ENCODE measurements around the gene RNU5D-1.

The RNU5D-1 gene

DNA sequence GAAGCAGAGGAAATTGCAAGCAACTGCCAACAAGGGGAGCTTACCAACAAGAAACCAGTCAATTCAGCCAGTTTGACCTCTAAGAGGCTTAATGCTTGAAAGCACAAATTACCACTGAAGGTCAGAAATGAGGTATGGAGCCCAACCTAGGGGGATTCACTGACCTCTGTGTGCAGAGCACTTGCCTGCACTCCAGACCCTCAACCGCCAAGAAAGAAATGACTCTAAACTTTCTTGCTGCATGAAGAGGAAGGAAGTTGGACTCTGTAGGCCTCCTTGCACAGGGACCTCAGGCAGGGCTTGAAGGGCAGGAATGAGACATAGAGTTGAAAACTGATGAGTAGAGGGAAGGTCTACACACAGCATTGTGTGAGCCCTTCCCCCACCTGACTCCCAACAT, 46.4 kb downstream of the RNU5D-1 start:
- no peak for DNase-seq
- intact Hi-C loops (cut with DNase I; ENCODE audit: low total_unique reads), result no loop called here
- H3K27ac ChIP-seq, result no peak overlapping the region
- no peaks in the 10 kb centered on the region for H3K4me1 ChIP-seq
- H3K36me3 ChIP-seq, result no peaks in the 10 kb centered on the region
- no peak overlapping the region for H3K4me3 ChIP-seq
- no peaks in the 10 kb centered on the region for H3K9me3 ChIP-seq
- no peaks in the 10 kb centered on the region for H3K27me3 ChIP-seq
- TF ChIP-seq, protein P1, sequence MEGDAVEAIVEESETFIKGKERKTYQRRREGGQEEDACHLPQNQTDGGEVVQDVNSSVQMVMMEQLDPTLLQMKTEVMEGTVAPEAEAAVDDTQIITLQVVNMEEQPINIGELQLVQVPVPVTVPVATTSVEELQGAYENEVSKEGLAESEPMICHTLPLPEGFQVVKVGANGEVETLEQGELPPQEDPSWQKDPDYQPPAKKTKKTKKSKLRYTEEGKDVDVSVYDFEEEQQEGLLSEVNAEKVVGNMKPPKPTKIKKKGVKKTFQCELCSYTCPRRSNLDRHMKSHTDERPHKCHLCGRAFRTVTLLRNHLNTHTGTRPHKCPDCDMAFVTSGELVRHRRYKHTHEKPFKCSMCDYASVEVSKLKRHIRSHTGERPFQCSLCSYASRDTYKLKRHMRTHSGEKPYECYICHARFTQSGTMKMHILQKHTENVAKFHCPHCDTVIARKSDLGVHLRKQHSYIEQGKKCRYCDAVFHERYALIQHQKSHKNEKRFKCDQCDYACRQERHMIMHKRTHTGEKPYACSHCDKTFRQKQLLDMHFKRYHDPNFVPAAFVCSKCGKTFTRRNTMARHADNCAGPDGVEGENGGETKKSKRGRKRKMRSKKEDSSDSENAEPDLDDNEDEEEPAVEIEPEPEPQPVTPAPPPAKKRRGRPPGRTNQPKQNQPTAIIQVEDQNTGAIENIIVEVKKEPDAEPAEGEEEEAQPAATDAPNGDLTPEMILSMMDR (IDR thresholded peaks at IDR 0.05), result no peak

DNA sequence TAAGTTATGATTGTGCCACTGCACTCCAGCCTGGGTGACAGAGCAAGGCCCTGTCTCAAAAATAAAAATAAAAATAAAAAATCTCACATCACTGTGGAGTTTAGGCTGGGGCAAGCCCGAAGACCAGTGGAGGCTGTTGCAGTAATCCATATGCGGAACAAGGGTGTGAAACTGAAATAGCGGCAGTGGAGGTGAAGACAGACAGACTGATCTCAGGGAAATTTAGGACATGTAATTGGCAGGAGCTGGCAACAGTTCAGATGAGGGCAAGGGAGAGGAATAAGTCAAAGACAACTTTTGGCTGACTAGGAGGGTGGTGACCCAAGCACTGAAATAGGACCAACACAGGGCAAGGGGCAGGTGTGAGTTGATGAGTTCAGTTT, 48.1 kb downstream of the RNU5D-1 start:
- Histone ChIP-seq H3K4me3 (no peak overlapping the region), H3K27me3 (no peaks in the 10 kb centered on the region), H3K9me3 (no peaks in the 10 kb centered on the region), H3K27ac (no peak overlapping the region), H3K36me3 (no peaks in the 10 kb centered on the region), H3K4me1 (no peaks in the 10 kb centered on the region)
- intact Hi-C loops (cut with DNase I; ENCODE audit: low total_unique reads), result no loop called here
- no peak for DNase-seq
- TF ChIP-seq, protein P1 (IDR thresholded peaks at IDR 0.05), result no peak

DNA sequence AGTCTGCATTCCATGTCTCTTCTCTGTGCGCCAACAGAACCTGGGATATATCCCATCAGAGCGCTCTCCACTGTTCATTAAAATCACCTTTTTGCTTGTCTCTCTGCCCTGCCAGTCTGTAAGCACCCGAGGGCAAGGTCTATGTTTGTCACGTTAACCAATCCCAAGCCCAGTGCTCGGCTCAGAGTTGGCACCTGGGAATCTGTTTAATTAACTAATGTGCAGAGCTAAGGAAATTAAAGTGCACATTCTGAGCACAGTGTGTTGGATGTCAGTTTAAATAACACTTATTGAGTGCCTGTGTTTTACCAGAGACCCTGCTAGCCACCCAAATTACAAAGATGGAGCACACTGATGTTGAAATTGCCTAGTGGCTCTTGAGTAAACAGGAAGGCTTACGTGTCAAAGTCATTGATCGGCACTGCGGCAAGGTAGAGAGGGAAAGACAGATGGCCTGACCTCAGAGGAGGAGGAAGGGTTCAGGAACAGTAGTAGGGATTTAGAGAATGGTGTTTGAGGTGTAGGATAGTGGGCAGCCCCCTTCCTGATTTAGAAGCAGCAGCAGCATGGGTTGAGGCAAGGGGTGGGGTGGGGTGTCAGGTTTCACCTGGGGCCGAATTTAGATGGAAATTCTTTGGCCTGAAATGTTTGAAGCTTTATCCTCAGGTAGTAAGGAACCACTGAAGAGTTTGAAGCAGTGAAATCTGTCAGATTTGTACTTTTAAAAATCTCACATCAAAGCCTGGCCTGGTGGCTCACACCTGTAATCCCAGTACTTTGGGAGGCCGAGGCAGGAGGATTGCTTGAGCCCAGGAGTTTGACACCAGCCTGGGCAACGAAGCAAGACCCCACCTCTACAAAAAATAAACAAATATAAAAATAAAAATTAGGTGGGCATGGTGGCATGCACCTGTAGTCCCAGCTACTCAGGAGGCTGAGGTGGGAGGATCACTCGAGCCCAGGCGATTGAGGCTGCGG, 48.8 kb downstream of the RNU5D-1 start:
- H3K27ac ChIP-seq, result no peak overlapping the region
- H3K4me1 ChIP-seq, result no peaks in the 10 kb centered on the region
- no peaks in the 10 kb centered on the region for H3K27me3 ChIP-seq
- no peaks in the 10 kb centered on the region for H3K9me3 ChIP-seq
- no peak for DNase-seq
- intact Hi-C loops (cut with DNase I; ENCODE audit: low total_unique reads), result no loop called here
- no peak overlapping the region for H3K4me3 ChIP-seq
- TF ChIP-seq, protein P1 (IDR thresholded peaks at IDR 0.05), result no peak
- H3K36me3 ChIP-seq, result no peaks in the 10 kb centered on the region
